LNCAP (cell line): Measurements from ENCODE around the gene SMIM17.

ENCODE experiments used
- TF ChIP-seq, protein P1 (sequence below): fragments of 450-650 bp; IDR thresholded peaks from 2 replicates; pipeline ENCODE4 v1.5.1; 2017; ENCODE audit warnings: mild to moderate bottlenecking

Gene SMIM17

DNA sequence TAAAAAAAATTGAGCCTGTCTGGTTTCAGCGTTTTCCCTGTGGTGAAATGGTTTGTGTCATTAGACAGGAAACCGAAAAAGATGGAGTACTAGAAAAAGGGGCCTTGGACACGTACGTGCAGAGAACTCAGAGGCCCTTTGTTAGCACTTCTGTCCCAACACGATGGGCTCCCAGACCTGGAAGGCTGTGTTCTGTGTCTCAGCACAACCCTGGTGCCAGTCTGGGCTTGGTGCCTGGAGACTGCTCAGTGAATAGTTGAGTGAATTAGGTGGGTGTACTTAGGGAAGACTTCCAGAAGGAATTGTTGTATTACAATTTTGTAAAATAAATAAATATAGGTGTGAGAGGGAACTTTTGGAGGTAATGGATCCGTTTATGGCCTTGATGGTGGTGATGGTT, 39.1 kb upstream of the SMIM17 start:
- TF ChIP-seq, protein P1, sequence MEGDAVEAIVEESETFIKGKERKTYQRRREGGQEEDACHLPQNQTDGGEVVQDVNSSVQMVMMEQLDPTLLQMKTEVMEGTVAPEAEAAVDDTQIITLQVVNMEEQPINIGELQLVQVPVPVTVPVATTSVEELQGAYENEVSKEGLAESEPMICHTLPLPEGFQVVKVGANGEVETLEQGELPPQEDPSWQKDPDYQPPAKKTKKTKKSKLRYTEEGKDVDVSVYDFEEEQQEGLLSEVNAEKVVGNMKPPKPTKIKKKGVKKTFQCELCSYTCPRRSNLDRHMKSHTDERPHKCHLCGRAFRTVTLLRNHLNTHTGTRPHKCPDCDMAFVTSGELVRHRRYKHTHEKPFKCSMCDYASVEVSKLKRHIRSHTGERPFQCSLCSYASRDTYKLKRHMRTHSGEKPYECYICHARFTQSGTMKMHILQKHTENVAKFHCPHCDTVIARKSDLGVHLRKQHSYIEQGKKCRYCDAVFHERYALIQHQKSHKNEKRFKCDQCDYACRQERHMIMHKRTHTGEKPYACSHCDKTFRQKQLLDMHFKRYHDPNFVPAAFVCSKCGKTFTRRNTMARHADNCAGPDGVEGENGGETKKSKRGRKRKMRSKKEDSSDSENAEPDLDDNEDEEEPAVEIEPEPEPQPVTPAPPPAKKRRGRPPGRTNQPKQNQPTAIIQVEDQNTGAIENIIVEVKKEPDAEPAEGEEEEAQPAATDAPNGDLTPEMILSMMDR: no peak

DNA sequence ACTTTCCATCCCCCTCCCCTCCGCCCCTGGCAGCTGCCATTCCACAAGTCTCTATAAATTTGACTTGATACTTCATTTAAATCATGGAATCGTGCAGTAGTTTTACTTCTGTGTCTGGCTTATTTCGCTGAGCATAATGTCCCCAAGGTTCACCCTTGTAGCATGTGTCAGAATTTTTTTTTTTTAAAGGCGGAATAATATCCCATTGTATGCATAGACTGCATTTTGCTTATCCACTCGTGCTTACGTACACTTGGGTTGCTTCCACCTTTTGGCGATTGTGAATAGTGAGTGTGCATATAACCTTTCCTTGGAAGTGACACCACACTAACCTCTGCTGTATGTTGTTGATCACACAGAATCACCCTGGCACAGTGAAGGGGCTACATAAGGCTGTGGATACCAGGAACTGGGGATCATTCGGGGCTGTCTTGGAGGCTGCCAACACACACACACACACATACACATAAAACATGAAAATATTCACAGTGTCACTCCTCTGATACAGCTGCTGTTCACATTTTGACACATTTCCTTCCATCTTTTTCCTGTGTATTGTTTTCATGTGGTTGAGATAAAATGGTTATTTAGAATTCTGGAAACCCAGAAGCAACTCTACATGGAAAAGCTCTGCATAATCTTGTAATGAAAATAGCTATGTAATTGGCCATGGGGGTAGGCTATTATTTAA, 34.5 kb upstream of the SMIM17 start:
- TF ChIP-seq, protein P1: no peak

DNA sequence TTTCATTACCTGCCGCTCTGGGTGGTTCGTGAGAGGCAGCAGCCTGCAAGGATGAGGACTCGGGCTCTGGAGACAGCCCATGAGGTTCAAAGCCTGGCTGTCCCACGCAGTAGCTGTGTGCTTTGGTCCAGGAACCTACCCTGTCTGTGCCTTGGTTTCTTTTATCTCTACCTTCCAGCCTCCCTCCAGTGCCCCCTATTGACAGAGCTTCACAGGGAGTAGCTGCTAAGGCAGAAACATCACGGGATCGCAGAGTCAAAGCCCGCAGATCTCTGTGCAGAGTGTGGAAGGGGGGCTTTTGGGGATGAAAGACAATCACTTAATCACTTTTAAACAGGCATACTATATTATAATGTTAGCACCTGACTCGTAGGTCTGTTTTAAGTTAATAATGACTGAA, 31.7 kb upstream of the SMIM17 start:
- TF ChIP-seq, protein P1: no peak

DNA sequence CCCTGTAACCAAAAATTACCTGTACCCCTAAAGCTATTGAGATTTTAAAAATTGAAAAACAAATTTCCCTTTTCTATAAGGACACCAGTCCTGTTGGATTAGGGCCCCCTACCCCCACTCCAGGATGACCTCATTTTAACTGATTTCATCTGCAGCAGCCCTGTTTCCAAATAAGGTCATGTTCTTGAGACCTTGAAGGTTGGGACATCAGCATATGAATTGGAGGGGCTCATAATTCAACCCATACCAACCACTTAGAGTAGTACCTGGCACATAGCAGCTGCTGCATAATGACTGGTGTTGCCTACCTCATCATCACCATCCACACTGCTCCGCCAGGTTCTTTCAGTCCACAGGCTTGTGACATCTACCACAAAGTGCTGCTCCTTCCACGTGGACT, 30.2 kb upstream of the SMIM17 start:
- TF ChIP-seq, protein P1: no peak

DNA sequence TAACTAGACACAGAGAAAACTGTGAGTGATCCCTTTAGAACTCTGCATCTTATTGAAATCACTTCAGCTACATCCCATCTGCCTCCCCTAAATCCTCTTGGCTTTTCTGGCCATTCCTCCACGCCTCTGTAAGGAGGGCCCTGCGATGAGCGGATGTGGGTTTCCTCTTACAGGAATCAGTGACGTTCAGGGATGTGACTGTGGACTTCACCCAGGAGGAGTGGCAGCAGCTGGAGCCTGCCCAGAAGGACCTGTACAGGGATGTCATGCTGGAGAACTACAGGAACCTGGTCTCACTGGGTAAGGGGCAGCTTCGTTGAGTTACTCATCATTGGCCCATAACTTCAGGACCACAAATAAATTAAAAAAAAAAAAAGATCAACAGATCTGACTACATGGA, 29.3 kb upstream of the SMIM17 start:
- TF ChIP-seq, protein P1: no peak

DNA sequence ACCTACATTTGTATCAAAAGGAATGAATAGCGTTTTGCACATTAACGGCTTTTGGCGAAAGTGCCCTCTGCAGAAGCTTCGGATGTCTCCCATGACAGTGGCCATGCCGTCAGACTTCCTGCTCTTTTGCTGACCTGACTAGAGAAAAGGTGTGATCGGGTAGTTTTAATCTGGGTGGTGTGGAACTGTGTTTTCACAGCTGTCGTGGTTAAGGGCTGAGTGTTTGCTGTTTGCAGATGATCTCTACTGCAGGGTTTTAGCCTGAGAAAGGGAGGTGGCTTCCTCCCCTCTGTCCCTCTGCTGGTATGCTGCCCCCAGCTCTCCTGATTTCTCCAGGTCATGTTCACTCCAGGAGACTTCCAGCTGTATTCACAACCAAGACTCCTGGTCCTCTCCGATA, 25.4 kb upstream of the SMIM17 start:
- TF ChIP-seq, protein P1: no peak

DNA sequence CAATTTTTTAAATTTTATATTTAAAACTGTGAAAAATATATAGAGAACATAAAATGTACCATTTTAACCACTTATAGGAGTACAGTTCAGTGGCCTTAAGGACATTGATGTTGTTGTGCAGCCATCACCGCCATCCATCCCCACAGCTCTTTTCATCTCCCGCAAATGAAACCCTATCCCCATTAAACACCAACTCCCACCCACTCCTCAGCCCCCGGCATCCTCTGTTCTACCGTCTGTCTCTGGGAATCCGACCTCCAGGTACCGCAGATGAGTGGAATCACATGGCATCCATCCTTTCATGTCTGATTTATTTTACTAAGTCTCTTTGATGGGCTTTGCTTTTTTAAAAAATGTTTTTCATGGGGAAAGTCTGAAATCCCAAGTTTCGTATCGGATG, 23.8 kb upstream of the SMIM17 start:
- TF ChIP-seq, protein P1: no peak

DNA sequence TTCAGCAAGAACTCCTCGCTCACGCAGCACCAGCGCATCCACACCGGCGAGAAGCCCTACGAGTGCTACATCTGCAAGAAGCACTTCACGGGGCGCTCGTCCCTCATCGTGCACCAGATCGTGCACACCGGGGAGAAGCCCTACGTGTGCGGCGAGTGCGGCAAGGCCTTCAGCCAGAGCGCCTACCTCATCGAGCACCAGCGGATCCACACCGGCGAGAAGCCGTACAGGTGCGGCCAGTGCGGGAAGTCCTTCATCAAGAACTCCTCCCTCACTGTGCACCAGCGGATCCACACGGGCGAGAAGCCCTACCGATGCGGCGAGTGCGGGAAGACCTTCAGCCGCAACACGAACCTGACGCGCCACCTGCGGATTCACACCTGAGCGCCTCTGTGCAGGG, 20.6 kb upstream of the SMIM17 start:
- TF ChIP-seq, protein P1: no peak
